HG02610 (cell line): ENCODE results near the gene DUSP14.
A peak's percentile ranks its signal among the peaks of the same experiment; 100 is the strongest.
"Not testable (repeated sequence)": the region's sequence is repeated elsewhere in the genome, so short reads cannot be mapped to it uniquely, and the experiment has no call there.

Experiments used
- ATAC-seq: cut with Tn5 transposase; IDR thresholded peaks from one replicate; pipeline ENCODE4 v1.9.1; 2021; ENCODE audit warnings: mild to moderate bottlenecking, moderate library complexity; ENCODE audit not compliant: unreplicated experiment

Gene DUSP14, protein sequence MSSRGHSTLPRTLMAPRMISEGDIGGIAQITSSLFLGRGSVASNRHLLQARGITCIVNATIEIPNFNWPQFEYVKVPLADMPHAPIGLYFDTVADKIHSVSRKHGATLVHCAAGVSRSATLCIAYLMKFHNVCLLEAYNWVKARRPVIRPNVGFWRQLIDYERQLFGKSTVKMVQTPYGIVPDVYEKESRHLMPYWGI

DNA sequence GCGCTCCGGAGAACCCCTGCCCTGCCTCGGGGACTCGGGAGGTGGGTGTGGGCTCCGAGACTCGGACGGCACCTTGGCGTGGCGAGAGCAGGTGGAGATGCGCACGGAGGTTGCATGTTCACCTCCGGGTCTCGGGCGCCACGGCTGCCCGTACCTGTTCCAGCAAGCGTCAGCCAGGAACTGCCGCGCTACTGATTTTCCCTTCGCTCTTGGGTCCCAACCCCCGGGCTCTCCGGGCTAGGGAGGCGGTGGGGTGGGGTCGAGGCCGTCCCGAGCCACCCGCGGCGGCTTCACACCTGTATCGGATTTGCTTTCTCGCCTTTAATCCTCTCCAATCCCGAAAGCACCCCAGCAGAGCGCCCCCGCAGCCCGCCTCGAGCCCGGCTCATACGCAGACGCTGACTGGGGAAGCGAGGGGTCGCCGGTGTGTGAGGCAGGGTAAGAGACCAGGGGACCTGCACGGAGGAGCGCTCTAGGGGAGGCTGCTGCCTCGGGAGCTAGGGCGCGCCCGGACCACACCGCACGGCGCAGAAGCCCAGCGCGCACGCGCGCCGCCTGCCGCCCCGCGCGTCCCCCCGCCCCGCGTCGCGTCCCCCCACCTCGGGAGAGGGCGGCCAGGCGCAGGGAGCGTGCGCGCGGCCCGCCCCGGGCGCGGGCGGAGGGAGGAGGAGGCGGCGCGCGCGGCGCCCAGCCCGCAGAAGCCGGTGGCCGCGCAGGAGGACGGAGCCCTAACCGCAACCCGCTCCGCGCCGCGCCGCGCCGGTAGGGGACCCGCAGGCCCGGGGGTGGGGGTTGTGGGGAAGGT lies at the start of gene DUSP14:
Gene DUSP14, plus strand, starts transcription at position 695 of the 805 bp plus-strand sequence. CDS start 22,382 bp downstream, outside the sequence.
- peak; percentile 60 for ATAC-seq

DNA sequence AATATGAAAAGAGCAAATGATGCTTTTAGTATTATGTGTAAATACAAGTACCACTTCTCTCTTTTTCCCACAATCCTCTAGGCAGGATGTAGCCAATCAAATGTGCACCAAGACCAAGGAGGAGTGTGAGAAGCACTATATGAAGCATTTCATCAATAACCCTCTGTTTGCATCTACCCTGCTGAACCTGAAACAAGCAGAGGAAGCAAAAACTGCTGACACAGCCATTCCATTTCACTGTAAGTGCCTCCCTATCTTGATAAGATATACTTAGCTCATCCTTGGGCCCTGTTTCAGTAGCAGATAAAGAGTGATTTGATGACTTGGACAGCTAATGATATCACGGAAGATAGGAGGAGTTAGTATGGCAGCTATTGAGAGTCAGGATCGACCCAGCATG lies 49.3 kb upstream of the DUSP14 start:
- ATAC-seq, result no peak

- not testable (repeated sequence) for ATAC-seq
These were observed 48.2 kb upstream of the DUSP14 start for GRCh38 chr17:37441369-37442014.

- ATAC-seq, result no peak
These were observed 43.7 kb upstream of the DUSP14 start for GRCh38 chr17:37446027-37446426.

DNA sequence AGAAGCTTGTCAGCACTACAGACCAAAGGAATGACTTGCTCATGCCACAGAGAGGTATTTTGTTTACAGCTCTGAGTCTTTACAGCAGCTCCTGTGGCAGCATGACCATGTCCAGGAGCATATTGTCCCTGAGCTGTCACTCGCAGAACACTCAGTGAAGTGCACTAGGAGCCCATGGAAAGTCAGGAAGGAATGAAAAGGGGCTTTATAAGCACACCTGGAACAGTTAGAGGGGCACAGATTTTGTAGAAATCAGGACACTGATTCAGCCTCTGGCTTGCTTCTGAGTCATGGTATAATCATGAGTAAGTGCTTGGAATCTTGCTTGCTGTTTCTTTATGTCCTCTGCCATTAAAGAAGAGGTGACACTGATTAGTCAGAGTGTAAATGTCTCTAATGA lies 42.0 kb upstream of the DUSP14 start:
- ATAC-seq, result no peak

- ATAC-seq, result no peak
These were observed 39.6 kb upstream of the DUSP14 start for GRCh38 chr17:37450112-37450511.

DNA sequence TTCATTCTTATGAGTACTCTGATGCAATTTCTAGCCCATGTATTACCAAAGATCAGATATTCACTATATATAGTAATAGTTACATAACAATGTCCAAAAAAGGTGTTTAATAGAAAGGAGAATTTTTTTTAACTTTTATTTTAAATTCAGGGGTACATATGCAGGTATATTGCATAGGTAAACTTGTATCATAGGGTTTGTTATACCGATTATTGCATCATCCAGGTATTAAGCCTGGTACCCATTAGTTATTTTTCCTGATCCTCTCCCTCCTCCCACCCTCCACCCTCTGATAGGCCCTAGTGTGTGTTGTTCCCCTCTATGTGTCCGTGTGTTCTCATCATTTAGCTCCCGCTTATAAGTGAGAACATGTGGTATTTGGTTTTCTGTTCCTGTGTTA lies 31.9 kb upstream of the DUSP14 start:
- ATAC-seq, result not testable (repeated sequence)

GRCh38 chr17:37458805-37459204 lies 30.9 kb upstream of the DUSP14 start:
- no peak for ATAC-seq

GRCh38 chr17:37461668-37462067 lies 28.0 kb upstream of the DUSP14 start:
- ATAC-seq, result no peak

DNA sequence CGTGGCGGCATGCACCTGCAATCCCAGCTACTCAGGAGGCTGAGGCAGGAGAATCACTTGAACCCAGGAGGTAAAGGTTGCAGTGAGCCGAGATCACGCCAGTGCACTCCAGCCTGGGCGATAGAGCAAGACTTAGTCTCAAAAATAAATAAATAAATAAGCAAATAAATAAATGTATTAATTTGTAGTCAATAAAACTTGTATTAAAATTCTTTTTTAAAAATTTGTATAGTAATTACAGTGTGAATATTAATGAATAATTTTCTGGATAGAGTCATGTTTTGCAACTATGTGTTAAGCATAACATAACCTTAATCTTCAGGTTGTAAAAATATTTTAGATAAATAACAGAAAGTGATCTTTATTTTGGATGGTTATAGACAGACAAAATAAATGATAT lies 27.2 kb upstream of the DUSP14 start:
- ATAC-seq, result no peak

- ATAC-seq, result no peak
These were observed 26.7 kb upstream of the DUSP14 start for GRCh38 chr17:37463039-37463438.

DNA sequence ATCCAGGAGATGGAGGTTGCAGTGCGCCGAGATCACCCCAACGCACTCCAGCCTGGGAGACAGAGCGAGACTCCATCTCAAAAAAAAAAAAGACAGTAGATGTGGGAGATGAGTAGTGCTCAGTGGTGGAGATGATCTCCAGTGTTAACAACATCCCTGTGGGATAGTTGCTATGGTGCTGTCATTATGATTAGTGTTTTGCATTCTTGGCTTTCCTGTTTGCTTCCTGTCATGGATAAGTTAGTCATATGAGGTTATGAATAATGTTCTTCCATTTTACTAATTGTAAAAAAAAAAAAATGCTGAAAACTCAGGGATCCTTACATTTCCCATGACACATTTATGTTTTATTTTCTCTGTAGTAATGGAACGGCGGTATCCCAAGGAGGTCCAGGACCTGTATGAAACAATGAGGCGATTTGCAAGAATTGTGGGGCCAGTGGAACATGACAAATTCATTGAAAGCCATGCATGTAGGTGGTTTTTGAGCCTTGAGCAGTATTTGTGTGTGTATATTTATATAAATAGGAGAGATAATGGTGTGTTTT lies 24.5 kb upstream of the DUSP14 start:
- ATAC-seq, result no peak

GRCh38 chr17:37466471-37466870 lies 23.2 kb upstream of the DUSP14 start:
- no peak for ATAC-seq

GRCh38 chr17:37470181-37470580 lies 19.5 kb upstream of the DUSP14 start:
- no peak for ATAC-seq

- no peak for ATAC-seq
These were observed 13.8 kb upstream of the DUSP14 start for GRCh38 chr17:37475731-37476420.

DNA sequence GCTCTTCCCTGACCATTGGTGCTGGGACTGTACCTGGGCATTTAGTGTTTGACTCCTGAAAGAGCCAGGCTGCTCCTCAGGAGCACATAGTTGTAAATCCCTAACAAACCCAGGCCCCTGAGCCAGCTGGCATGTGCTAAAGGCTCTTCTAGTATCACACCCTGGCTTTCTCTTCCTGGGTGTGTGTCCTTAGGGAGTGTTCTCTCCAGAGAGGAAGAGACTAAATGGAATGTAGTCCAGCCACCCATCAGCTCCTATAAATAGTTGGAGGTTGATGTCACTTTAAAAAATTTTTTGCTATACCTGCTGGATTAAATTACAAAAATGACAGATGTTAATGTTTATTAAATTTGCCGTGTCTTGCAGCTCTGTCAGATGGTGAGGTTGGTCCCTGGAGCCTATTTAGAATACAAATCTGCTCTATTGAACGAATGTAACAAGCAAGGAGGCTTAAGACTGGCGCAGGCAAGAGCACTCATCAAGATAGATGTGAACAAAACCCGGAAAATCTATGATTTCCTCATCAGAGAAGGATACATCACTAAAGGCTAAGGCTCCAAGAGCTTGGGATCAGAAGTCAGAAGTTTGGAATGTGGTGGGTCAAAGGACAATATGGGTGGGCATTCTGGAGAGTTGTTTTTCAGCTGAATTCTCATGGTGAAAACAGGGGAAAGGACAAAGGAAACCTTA lies 13.1 kb upstream of the DUSP14 start:
- ATAC-seq, result no peak

GRCh38 chr17:37478187-37478586 lies 11.5 kb upstream of the DUSP14 start:
- no peak for ATAC-seq

- ATAC-seq, result no peak
These were observed 10.7 kb upstream of the DUSP14 start for GRCh38 chr17:37479025-37479424.

GRCh38 chr17:37480427-37480826 lies 9.3 kb upstream of the DUSP14 start:
- no peak for ATAC-seq

- ATAC-seq, result no peak
These were observed 8.6 kb upstream of the DUSP14 start for GRCh38 chr17:37481001-37481665.
